22Rv1 (cell line): ENCODE results near the gene CEP41.

Experiments used
- H3K27ac ChIP-seq: fragments of 450-650 bp; 2 replicates; pipeline ENCODE4 v1.5.1; 2017
- ZFX ChIP-seq: fragments of 450-650 bp; IDR thresholded peaks from 2 replicates; pipeline ENCODE4 v1.6.1; 2017; ENCODE audit warnings: antibody characterized with exemption, borderline replicate concordance
- TF ChIP-seq, protein P1 (sequence below): fragments of 450-650 bp; IDR thresholded peaks from 2 replicates; pipeline ENCODE4 v1.5.1; 2017; ENCODE audit warnings: mild to moderate bottlenecking

CEP41 gene

DNA sequence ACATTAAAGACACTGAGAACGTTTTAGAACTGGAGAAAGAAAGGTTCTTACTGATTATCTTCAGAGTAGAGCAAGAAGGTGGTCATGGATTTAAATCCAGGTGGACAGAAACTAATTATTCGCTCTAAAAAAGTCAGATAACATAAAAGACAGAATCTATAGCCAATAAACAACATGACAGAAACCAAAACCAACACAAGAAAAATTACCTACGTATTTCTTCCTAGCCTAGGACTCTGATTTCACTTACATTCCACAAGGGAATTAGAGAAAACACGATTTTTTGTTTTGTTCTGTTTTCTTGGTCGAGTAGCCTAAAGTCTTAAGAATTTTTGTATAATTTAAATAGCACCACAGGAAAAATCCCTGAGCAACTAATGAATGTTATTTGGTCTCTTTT is 45.4 kb downstream of the CEP41 start:
- TF ChIP-seq, protein P1, sequence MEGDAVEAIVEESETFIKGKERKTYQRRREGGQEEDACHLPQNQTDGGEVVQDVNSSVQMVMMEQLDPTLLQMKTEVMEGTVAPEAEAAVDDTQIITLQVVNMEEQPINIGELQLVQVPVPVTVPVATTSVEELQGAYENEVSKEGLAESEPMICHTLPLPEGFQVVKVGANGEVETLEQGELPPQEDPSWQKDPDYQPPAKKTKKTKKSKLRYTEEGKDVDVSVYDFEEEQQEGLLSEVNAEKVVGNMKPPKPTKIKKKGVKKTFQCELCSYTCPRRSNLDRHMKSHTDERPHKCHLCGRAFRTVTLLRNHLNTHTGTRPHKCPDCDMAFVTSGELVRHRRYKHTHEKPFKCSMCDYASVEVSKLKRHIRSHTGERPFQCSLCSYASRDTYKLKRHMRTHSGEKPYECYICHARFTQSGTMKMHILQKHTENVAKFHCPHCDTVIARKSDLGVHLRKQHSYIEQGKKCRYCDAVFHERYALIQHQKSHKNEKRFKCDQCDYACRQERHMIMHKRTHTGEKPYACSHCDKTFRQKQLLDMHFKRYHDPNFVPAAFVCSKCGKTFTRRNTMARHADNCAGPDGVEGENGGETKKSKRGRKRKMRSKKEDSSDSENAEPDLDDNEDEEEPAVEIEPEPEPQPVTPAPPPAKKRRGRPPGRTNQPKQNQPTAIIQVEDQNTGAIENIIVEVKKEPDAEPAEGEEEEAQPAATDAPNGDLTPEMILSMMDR: no peak
- no peak for TF ChIP-seq ZFX
- no peak overlapping the region for H3K27ac ChIP-seq

GRCh38 chr7:130394421-130395195 is 46.2 kb downstream of the CEP41 start:
- no peak overlapping the region for H3K27ac ChIP-seq
- TF ChIP-seq ZFX: no peak
- TF ChIP-seq, protein P1: no peak

DNA sequence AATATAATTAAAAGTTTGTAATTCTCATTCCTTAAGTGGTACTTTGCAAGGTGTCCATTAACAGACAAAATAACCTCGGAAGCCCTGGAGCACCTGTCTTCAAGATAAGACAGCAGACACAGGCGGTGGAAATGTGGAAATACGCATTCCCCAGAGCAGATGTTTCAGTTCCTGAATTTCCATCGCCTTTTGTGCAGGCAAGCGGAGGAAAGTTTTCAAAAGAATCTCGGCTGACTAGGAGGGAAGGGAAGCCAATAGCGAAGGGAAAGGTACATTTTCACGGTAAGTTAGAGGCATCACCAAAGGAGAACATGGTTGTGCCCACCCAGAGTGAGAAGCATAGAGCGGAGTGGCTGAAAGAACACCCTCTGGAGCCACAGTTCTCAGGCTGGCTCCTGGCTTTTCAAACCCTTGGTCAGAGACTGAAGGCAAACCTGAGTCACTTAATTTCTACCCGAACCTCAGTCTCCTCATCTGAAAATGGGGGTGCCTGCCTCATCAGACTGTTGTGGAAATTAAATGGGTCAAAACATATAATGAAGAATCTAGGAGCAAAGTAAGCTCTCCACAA is 46.9 kb downstream of the CEP41 start:
- TF ChIP-seq, protein P1: no peak
- TF ChIP-seq ZFX: no peak
- H3K27ac ChIP-seq: no peak overlapping the region

- no peak overlapping the region for H3K27ac ChIP-seq
- no peak for TF ChIP-seq ZFX
- TF ChIP-seq, protein P1: no peak
These were observed 47.7 kb downstream of the CEP41 start for GRCh38 chr7:130393101-130393561.

DNA sequence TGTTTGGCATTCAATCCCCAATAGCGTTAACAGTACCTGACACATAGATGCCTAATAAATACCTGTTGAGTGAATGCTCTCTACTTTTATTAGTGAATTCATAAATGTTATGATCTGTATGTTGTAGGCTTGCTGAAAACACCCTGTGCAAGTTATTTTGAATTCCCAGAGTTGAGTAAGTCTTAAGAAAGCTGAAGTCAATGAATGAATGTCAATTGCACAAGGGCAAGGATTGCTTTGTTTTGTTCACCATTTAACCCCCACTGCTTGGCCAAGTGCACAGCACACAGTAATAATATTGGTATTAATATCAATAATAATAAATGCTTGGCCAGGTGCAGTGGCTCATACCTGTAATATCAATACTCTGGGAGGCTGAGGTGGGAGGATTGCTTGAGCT is 50.3 kb downstream of the CEP41 start:
- TF ChIP-seq, protein P1: no peak
- TF ChIP-seq ZFX: no peak
- no peak overlapping the region for H3K27ac ChIP-seq

GRCh38 chr7:130388671-130389070 is 52.1 kb downstream of the CEP41 start:
- H3K27ac ChIP-seq: no peak overlapping the region
- TF ChIP-seq, protein P1: no peak
- TF ChIP-seq ZFX: no peak

DNA sequence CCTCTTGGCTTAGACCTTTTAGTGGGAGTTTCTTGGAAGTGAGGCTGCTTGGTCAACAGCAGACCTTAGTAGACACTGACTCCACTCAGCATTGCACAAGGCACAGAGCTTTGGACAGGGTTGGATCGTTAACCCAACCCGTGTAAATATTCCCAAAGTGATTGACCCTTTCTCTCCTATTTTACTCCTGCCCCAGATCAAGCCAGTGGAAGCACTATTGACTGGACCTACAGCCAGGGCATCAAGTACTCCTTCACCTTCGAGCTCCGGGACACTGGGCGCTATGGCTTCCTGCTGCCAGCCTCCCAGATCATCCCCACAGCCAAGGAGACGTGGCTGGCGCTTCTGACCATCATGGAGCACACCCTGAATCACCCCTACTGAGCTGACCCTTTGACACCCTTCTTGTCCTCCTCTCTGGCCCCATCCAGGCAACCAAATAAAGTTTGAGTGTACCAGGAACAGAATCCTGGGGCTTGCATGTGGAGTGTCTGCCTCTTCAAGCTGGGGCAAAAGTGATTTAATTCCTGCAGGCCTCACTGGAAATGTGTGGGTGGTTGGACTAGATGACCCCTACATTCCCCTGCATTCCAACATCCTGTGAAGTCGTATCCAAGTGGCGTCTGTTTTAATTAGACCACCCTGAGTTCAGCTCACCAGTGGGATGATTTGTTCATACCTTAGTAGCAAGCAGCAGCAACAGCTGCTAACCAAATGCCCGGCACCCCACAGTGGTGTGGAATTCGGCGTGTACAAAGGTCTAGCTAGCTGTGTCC is 53.0 kb downstream of the CEP41 start:
- no peak overlapping the region for H3K27ac ChIP-seq
- TF ChIP-seq, protein P1: no peak
- no peak for TF ChIP-seq ZFX
